GM10266 (cell line): ENCODE measurements around the gene FZD7.

Experiments
- DNase-seq: peaks from one replicate; pipeline ENCODE4 v3.0.0; 2012; ENCODE audit errors: extremely low spot score
- CTCF ChIP-seq: IDR thresholded peaks from 2 replicates; pipeline ENCODE4 v1.5.1; 2012; ENCODE audit warnings: mild to moderate bottlenecking, low read depth; ENCODE audit not compliant: control insufficient read depth, insufficient read depth; ENCODE audit errors: missing control alignments

The FZD7 gene

GRCh38 chr2:202054679-202055078, 21.0 kb downstream of the FZD7 start:
- no peak for TF ChIP-seq CTCF
- DNase-seq = no peak

- TF ChIP-seq CTCF = peak; percentile 26
- no peak for DNase-seq
These were observed 23.0 kb downstream of the FZD7 start for GRCh38 chr2:202056611-202057010.

GRCh38 chr2:202060218-202060617, 26.6 kb downstream of the FZD7 start:
- no peak for TF ChIP-seq CTCF
- DNase-seq = no peak

- no peak for TF ChIP-seq CTCF
- DNase-seq = no peak
These were observed 28.0 kb downstream of the FZD7 start for GRCh38 chr2:202061695-202062094.

- no peak for DNase-seq
These were observed 30.7 kb downstream of the FZD7 start for GRCh38 chr2:202064171-202064880.

GRCh38 chr2:202064881-202065230, 31.2 kb downstream of the FZD7 start:
- no peak for TF ChIP-seq CTCF
- DNase-seq = no peak

More at GRCh38 chr2:202064171-202064880, 30.7 kb downstream of the FZD7 start:
- no peak for TF ChIP-seq CTCF

- no peak for DNase-seq
- TF ChIP-seq CTCF = no peak
These were observed 32.2 kb downstream of the FZD7 start for GRCh38 chr2:202065876-202066275.
